ENCODE data around the gene IFI35. TPM values are rescaled to one million over a fixed set of nuclear protein-coding genes. Genes with fewer than 3 reads are reported as not detected.
A peak's percentile ranks its signal among the peaks of the same experiment; 100 is the strongest.

Gene IFI35
- total RNA-seq, 1 donor from 2014 or later, result 45.2 TPM

DNA sequence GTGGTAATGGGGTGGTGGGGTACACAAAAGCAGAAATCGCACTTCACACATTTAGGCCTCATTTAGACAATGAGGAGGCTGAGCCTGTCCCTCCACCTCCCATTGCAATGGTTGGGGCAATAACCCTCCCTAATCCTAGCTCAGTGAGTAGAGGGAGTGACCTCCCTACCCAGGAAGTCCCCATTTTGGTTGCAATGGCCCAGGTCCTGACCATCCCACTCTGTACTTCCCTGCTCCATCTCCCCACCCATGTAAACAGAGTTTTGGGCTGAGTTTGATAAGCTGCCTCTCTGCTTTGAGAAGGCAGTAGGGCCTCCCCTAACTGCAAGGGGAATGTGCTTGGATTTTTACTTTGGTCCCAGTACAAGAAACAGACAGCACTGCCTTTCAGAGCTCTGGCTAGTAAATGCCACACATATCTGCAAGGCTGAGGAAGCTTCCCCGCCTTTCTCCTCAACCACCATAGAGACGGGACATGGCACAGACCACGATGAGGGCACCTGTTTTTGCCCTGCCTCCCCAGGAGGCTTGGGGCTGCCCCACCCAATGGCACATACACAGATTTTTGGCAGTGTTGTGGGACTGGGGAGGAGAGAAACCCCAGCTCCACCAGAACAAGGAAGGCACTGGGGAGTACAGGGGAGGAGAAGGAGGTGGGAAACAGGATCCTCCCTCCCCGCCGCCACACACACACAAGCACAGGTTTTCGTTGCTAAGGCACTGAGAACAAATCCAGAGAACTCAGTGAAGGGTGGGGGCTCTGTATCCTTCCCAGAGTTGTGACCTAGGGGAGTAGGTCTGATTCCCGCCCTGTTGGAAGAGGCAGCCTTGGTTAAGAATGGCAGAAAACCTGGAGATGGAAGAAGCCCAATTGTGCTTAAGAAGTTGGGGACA is 8.3 kb downstream of the IFI35 start:
- H3K36me3 ChIP-seq, result peaks cover 37 to 44% of the 10 kb centered on the region in 2 donors
- intact Hi-C loops (cut with DNase I), result no loop called here
- no peak for DNase-seq (ENCODE audit: low spot score in 2 of 2)

DNA sequence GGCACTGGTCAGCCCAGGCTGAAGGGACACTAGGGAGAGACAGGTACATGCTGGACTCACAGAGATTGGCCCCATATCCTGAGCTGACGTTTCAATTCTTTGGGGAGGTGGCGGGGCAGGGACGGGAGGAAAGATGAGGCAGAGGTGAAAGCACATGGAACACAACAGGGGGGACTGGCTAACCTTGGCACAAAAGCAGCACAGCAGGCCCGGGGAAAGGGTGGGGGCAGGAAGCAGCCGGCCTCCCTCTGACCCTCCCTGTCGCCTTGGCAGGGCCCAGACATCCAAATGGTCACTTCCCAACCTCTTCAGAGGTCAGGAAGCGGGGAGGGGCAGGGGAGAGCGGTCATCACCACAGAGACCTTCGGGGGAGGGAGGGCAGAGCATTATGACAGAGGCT is 9.0 kb downstream of the IFI35 start:
- Histone ChIP-seq H3K27me3 (no peaks in the 10 kb centered on the region), H3K27ac (peak overlapping the region; percentile 20 to 28), H3K36me3 (peaks cover 37 to 44% of the 10 kb centered on the region in 2 donors), H3K4me3 (no peak overlapping the region), H3K9me3 (no peaks in the 10 kb centered on the region), H3K4me1 (peaks cover 0 to 9% of the 10 kb centered on the region in 2 donors)
- TF ChIP-seq, protein P1, sequence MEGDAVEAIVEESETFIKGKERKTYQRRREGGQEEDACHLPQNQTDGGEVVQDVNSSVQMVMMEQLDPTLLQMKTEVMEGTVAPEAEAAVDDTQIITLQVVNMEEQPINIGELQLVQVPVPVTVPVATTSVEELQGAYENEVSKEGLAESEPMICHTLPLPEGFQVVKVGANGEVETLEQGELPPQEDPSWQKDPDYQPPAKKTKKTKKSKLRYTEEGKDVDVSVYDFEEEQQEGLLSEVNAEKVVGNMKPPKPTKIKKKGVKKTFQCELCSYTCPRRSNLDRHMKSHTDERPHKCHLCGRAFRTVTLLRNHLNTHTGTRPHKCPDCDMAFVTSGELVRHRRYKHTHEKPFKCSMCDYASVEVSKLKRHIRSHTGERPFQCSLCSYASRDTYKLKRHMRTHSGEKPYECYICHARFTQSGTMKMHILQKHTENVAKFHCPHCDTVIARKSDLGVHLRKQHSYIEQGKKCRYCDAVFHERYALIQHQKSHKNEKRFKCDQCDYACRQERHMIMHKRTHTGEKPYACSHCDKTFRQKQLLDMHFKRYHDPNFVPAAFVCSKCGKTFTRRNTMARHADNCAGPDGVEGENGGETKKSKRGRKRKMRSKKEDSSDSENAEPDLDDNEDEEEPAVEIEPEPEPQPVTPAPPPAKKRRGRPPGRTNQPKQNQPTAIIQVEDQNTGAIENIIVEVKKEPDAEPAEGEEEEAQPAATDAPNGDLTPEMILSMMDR (IDR thresholded peaks at IDR 0.05), result no peak
- intact Hi-C loops (cut with DNase I), result no loop called here
- DNase-seq (ENCODE audit: low spot score in 2 of 2), result peak in 1 of 2 donors; percentile 77

More for the DNA sequence above, 8.3 kb downstream of the IFI35 start:
- H3K4me1 ChIP-seq, result peaks cover 0 to 3% of the 10 kb centered on the region in 2 donors
- no peak overlapping the region for H3K4me3 ChIP-seq
- no peaks in the 10 kb centered on the region for H3K9me3 ChIP-seq
- TF ChIP-seq, protein P1 (IDR thresholded peaks at IDR 0.05), result no peak
- H3K27me3 ChIP-seq, result no peaks in the 10 kb centered on the region
- H3K27ac ChIP-seq, result peak overlapping the region; percentile 5 to 28

DNA sequence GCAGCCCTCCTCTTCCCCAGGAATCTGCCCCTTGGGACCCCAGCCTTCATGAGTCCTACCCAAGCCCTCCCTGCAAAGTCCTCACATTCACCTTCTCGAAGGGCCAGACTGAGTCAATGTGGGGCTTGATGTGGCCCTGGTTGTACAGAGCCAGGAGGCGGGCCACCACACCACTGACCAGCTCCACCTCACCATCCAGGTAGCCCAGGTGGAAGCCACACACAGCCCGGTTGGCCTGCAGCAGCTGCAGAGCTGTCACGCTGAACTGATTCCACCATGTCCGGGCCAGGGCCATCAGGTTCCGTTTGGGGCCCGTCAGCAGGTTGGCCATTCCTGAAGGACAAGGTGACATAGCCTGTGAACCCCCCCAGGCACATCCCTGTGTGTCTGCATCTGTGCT is 9.6 kb downstream of the IFI35 start:
- intact Hi-C loops (cut with DNase I), result no loop called here
- peaks cover 37 to 44% of the 10 kb centered on the region in 2 donors for H3K36me3 ChIP-seq
- H3K9me3 ChIP-seq, result no peaks in the 10 kb centered on the region
- peak overlapping the region; percentile 20 to 28 for H3K27ac ChIP-seq
- no peaks in the 10 kb centered on the region for H3K27me3 ChIP-seq
- peaks cover 0 to 12% of the 10 kb centered on the region in 2 donors for H3K4me1 ChIP-seq
- DNase-seq (ENCODE audit: low spot score in 2 of 2), result no peak
- no peak overlapping the region for H3K4me3 ChIP-seq
- TF ChIP-seq, protein P1 (IDR thresholded peaks at IDR 0.05), result no peak

DNA sequence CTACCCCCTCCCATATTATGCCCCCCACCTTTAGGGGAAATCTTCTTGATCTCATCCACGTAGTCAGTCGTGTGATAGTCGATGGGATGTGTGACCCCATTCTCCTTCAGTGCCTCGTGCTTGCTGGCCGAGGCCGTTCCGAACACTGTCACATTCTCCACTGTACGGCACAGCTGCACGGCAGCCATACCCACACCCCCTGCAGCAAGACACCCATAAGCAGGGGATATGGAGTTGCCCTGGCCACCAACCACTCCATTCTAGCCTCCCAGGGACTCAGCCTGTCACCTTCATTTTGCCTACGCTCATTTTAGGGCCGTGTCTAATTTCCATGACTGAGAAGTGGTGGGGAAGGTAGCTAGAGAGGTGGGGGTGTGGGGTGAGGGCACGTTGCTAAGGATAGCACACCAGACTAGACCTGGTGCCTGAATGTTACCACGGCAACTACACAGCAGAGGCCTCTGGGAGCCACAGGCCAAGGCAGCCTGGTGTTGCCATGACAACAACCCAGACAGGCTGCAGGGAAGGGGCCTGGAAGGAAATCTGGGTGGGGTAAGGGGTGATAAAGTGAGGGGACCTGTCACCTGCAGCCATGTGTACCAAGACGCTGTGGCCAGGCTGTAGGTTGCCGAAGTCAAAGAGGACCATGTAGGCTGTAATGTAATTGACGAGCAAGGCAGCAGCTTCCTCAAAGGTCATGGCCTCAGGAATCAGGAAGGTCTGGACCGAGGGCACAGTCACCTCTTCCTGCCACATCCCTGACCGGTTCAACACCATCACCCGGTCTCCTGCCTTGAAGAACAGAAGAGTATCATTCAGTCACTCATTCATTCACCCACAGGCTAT is 11.6 kb downstream of the IFI35 start:
- Histone ChIP-seq H3K36me3 (peaks cover 35 to 36% of the 10 kb centered on the region in 2 donors), H3K9me3 (no peaks in the 10 kb centered on the region), H3K4me3 (no peak overlapping the region), H3K4me1 (peaks cover 0 to 17% of the 10 kb centered on the region in 2 donors), H3K27me3 (no peaks in the 10 kb centered on the region), H3K27ac (no peak overlapping the region)
- no peak for DNase-seq (ENCODE audit: low spot score in 2 of 2)
- intact Hi-C loops (cut with DNase I), result no loop called here
- TF ChIP-seq, protein P1 (IDR thresholded peaks at IDR 0.05), result no peak

DNA sequence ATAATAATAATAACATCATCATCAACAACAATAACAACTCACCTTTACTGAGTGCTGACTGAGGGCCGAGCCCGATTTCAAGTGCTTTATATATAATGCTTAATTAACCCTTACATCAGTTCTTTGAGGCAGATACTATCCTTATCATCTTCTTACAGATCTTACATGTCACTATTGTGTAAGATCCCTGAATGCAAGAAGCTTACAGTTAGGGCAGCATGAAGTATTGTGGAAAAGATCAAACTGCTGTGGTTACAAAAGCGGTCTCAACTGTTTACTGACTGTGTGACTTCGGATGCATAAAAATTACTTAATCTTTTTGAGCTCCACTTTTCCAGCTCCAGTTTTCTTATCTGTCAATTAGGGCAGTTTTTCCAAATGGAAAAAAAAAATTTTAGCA is 12.3 kb downstream of the IFI35 start:
- TF ChIP-seq, protein P1 (IDR thresholded peaks at IDR 0.05), result no peak
- H3K27ac ChIP-seq, result peak overlapping the region in 1 of 2 donors; percentile 90
- H3K9me3 ChIP-seq, result no peaks in the 10 kb centered on the region
- no peak for DNase-seq (ENCODE audit: low spot score in 2 of 2)
- intact Hi-C loops (cut with DNase I), result no loop called here
- H3K36me3 ChIP-seq, result peaks cover 30 to 33% of the 10 kb centered on the region in 2 donors
- no peak overlapping the region for H3K4me3 ChIP-seq
- H3K4me1 ChIP-seq, result peaks cover 0 to 17% of the 10 kb centered on the region in 2 donors
- H3K27me3 ChIP-seq, result no peaks in the 10 kb centered on the region

All from ascending aorta (tissue), 2 donors.